Measurements from ENCODE around the gene CTNNBL1. TPM values are rescaled to one million over a fixed set of nuclear protein-coding genes. Genes with fewer than 3 reads are reported as not detected.

The CTNNBL1 gene
- total RNA-seq, 2 experiments from 2014 or later, result 31.1 to 33.4 TPM

DNA sequence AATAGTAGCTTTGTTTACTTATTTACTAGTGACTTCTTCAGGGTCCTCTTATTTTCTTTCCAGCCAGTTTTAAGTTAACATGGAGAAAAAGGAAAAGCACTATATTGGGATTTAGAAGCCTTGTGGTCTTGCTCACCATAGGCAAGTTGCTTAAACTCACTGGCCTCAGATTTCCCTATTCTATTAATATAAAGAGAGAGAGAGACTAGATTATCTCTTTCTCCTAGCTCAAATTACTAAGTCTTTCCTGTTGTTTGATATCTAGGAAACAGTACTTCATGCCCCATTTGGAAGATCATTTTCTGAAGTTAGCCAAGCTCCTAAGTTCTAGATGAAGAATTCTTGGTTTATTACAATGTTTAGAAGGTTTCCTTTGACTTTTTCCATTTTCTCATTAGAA, 32.5 kb downstream of the CTNNBL1 start:
- Mint-ChIP-seq H3K4me3 (no peak overlapping the region), H3K9me3 (peaks cover 6% of the 10 kb centered on the region), H3K27me3 (no peaks in the 10 kb centered on the region), H3K4me1 (ENCODE audit: low read depth) (peaks cover 50% of the 10 kb centered on the region), H3K27ac (peak overlapping the region; percentile 12), H3K36me3 (ENCODE audit: low read depth) (peaks cover 25% of the 10 kb centered on the region)
- TF ChIP-seq, protein P1, sequence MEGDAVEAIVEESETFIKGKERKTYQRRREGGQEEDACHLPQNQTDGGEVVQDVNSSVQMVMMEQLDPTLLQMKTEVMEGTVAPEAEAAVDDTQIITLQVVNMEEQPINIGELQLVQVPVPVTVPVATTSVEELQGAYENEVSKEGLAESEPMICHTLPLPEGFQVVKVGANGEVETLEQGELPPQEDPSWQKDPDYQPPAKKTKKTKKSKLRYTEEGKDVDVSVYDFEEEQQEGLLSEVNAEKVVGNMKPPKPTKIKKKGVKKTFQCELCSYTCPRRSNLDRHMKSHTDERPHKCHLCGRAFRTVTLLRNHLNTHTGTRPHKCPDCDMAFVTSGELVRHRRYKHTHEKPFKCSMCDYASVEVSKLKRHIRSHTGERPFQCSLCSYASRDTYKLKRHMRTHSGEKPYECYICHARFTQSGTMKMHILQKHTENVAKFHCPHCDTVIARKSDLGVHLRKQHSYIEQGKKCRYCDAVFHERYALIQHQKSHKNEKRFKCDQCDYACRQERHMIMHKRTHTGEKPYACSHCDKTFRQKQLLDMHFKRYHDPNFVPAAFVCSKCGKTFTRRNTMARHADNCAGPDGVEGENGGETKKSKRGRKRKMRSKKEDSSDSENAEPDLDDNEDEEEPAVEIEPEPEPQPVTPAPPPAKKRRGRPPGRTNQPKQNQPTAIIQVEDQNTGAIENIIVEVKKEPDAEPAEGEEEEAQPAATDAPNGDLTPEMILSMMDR (IDR thresholded peaks at IDR 0.05), result no peak
- H3K36me3 ChIP-seq (ENCODE audit: insufficient read depth, low read length), result no peaks in the 10 kb centered on the region
- POLR2A ChIA-PET, result interaction anchor here (1.0 kb wide), 1 partner anchor 32 kb away, joined by 3 read pairs; no protein-coding TSS in a partner anchor
- CTCF ChIA-PET, result no interaction called here
- ATAC-seq (ENCODE audit: poor library complexity) (no peak), DNase-seq (no peak)
- no peak overlapping the region for H3K4me3 ChIP-seq (ENCODE audit: low read length)
- intact Hi-C loops (cut with DNase I, micrococcal nuclease), result no loop called here
- no peaks in the 10 kb centered on the region for H3K27me3 ChIP-seq (ENCODE audit: control insufficient read depth in 1 of 2, insufficient read depth in 2 of 2, low read length in 2 of 2)
- peaks cover 0 to 2% of the 10 kb centered on the region in 2 experiments for H3K9me3 ChIP-seq (ENCODE audit: control insufficient read depth in 1 of 2, insufficient read depth in 1 of 2, low read length in 2 of 2)
- H3K4me1 ChIP-seq (ENCODE audit: insufficient read depth, low read length), result no peaks in the 10 kb centered on the region
- H3K27ac ChIP-seq (ENCODE audit: low read depth in 1 of 2, low read length in 2 of 2), result no peak overlapping the region

DNA sequence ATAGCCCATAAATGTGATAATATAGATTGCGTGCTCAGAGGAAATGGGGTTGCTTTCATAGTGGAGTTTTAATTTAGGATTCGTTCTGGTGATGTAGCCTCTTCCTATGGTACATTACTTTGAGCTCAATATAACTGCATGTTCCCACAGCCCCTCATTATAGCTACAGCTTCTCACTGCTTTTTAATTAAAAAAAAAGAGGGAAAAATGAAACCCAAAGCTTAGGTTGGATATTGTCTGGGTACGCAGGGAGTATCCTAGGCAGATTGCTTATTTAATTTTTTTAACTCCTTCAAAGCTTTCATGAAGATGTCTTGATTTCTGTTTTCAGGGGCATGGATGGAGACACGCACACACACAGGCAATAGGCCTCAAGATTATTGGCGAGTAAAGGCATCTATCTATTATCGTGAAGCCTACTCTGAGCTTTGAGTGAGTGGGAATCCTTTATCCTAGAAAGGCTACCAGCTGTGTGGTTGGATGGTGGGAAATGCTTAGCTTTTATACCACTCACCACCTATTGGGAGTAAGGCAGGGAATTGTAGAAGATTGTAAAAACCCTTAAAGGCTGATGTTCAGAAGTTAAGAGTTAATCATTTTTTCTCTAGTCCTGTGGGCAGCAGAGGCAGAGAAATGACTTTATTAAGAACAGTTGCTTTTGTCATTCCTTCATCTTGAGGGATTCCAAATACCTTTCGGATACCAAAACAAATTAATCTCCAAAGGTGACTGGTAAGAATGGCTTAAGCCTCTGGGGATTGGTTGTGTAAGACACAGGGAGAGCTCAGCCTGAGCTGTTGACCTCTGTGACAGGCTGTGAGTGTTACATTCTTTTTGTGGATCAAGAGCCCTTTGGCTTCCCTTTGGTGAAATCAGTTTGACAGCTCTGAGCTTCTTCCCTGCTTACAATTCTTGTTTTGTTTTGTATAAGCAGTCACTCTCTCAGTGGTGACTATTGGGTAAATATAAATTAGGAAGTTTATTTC, 33.4 kb downstream of the CTNNBL1 start:
- H3K4me3 ChIP-seq (ENCODE audit: low read length), result no peak overlapping the region
- no peak for ATAC-seq (ENCODE audit: poor library complexity)
- no peaks in the 10 kb centered on the region for H3K36me3 ChIP-seq (ENCODE audit: insufficient read depth, low read length)
- H3K4me3 Mint-ChIP-seq, result no peak overlapping the region
- peak overlapping the region; percentile 12 for H3K27ac Mint-ChIP-seq
- H3K27me3 Mint-ChIP-seq, result no peaks in the 10 kb centered on the region
- no peaks in the 10 kb centered on the region for H3K9me3 ChIP-seq (ENCODE audit: control insufficient read depth in 1 of 2, insufficient read depth in 1 of 2, low read length in 2 of 2)
- peaks cover 43% of the 10 kb centered on the region for H3K4me1 Mint-ChIP-seq (ENCODE audit: low read depth)
- H3K27me3 ChIP-seq (ENCODE audit: control insufficient read depth in 1 of 2, insufficient read depth in 2 of 2, low read length in 2 of 2), result no peaks in the 10 kb centered on the region
- intact Hi-C loops (cut with DNase I, micrococcal nuclease), result no loop called here
- H3K36me3 Mint-ChIP-seq (ENCODE audit: low read depth), result peaks cover 21% of the 10 kb centered on the region
- ChIA-PET POLR2A (no interaction called here), CTCF (no interaction called here)
- TF ChIP-seq, protein P1 (IDR thresholded peaks at IDR 0.05), result no peak
- H3K4me1 ChIP-seq (ENCODE audit: insufficient read depth, low read length), result no peaks in the 10 kb centered on the region
- DNase-seq, result no peak
- no peak overlapping the region for H3K27ac ChIP-seq (ENCODE audit: low read depth in 1 of 2, low read length in 2 of 2)
- no peaks in the 10 kb centered on the region for H3K9me3 Mint-ChIP-seq

DNA sequence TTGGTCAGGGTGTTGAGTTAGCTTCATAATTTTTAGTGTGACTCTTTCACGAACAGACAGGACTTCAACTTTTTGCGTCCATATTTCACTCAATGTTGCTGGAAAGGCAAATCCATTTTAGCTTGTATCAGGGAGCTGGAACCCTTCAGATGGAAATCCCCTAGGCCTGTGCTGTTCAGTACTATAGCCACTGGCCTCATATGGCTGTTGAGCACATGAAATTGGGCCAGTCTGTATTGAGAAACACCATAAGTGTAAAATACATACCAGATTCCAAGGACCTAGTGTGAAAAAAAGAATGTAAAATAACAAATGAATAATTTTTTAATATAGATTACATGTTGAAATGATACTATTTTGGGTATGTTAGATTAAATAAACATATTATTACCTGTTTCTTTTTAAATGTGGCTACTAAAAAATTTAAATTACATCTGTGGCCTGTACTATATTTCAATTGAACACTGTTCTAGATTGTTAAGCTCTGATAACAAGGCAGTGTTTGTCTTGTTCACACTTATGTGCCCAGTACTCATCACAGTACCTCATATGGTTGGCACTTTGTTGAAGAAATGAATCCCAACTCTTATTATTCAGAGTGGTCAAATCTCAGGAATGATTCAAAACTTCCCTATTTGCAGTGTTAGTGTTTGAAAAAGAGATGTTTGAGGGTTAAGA, 34.3 kb downstream of the CTNNBL1 start:
- intact Hi-C loops (cut with DNase I, micrococcal nuclease), result no loop called here
- Mint-ChIP-seq H3K4me1 (ENCODE audit: low read depth) (peaks cover 38% of the 10 kb centered on the region), H3K4me3 (no peak overlapping the region), H3K9me3 (no peaks in the 10 kb centered on the region), H3K27me3 (no peaks in the 10 kb centered on the region), H3K36me3 (ENCODE audit: low read depth) (peaks cover 24% of the 10 kb centered on the region), H3K27ac (no peak overlapping the region)
- no peak overlapping the region for H3K27ac ChIP-seq (ENCODE audit: low read depth in 1 of 2, low read length in 2 of 2)
- no peaks in the 10 kb centered on the region for H3K9me3 ChIP-seq (ENCODE audit: control insufficient read depth in 1 of 2, insufficient read depth in 1 of 2, low read length in 2 of 2)
- no peak overlapping the region for H3K4me3 ChIP-seq (ENCODE audit: low read length)
- ChIA-PET CTCF (no interaction called here), POLR2A (interaction anchor here (0.9 kb wide), 1 partner anchor 17 kb away, joined by 3 read pairs; no protein-coding TSS in a partner anchor)
- ATAC-seq (ENCODE audit: poor library complexity) (no peak), DNase-seq (no peak)
- TF ChIP-seq, protein P1 (IDR thresholded peaks at IDR 0.05), result no peak
- no peaks in the 10 kb centered on the region for H3K27me3 ChIP-seq (ENCODE audit: control insufficient read depth in 1 of 2, insufficient read depth in 2 of 2, low read length in 2 of 2)
- H3K4me1 ChIP-seq (ENCODE audit: insufficient read depth, low read length), result no peaks in the 10 kb centered on the region
- peaks cover 3% of the 10 kb centered on the region for H3K36me3 ChIP-seq (ENCODE audit: insufficient read depth, low read length)

Data from CD4-positive, alpha-beta T cell (primary cell).